ENCODE data around the gene CLSTN2. TPM values are rescaled to one million over a fixed set of nuclear protein-coding genes. Genes with fewer than 3 reads are reported as not detected.

CLSTN2 gene
- polyA plus RNA-seq, 3 donors, result not detected

DNA sequence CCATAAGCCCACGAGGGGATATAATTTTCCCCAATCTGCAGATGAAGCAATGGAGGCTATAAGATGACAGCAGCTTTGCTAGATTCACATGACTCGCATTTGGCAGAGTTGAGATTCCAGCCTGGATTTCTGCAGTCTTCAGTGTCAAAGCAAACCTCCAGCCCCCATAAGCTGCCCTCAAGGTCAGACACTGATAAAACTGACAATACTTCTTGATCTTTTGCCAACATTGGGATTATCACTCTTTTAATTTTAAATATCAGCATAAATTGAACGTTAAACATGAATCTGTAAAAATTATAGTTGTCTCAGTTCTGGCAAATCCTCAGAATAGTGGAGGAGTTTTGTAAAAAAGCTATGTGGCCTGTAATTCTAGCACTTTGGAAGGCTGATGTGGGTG lies 508.8 kb downstream of the CLSTN2 start:
- 70% methylated on average over 2 of the region's 3 CpGs for WGBS (ENCODE audit: insufficient coverage)
- Histone ChIP-seq H3K27me3 (ENCODE audit: control insufficient read depth in 2 of 2, insufficient read depth in 2 of 2, low read length in 2 of 2) (no peaks in the 10 kb centered on the region), H3K9ac (ENCODE audit: insufficient read depth, low read length, poor library complexity, severe bottlenecking) (no peak overlapping the region), H3K9me3 (replicated peaks in 1 of 2; ENCODE audit: control insufficient read depth in 1 of 2, insufficient read depth in 1 of 2, low read length in 2 of 2) (no peaks in the 10 kb centered on the region), H3K4me3 (replicated peaks in 1 of 3; ENCODE audit: low read depth in 2 of 3, low read length in 3 of 3) (no peak overlapping the region), H3K4me2 (replicated peaks; ENCODE audit: extremely low read depth, low read length, poor library complexity, severe bottlenecking) (no peak overlapping the region), H2AFZ (ENCODE audit: insufficient read depth, low read depth, low read length, poor library complexity, severe bottlenecking) (no peak overlapping the region), H3K79me2 (ENCODE audit: insufficient read depth, low read length) (no peaks in the 10 kb centered on the region), H3K4me1 (ENCODE audit: control insufficient read depth in 1 of 2, insufficient read depth in 2 of 2, low read length in 2 of 2) (no peaks in the 10 kb centered on the region), H4K20me1 (ENCODE audit: insufficient read depth, low read length) (no peaks in the 10 kb centered on the region), H3K36me3 (replicated peaks in 1 of 2; ENCODE audit: control insufficient read depth in 1 of 2, insufficient read depth in 2 of 2, low read length in 2 of 2) (no peaks in the 10 kb centered on the region), H3K27ac (ENCODE audit: low read depth in 1 of 2, low read length in 2 of 2) (no peak overlapping the region)
- no peaks in the 10 kb centered on the region for H3K4me1 Mint-ChIP-seq
- TF ChIP-seq, protein P1, sequence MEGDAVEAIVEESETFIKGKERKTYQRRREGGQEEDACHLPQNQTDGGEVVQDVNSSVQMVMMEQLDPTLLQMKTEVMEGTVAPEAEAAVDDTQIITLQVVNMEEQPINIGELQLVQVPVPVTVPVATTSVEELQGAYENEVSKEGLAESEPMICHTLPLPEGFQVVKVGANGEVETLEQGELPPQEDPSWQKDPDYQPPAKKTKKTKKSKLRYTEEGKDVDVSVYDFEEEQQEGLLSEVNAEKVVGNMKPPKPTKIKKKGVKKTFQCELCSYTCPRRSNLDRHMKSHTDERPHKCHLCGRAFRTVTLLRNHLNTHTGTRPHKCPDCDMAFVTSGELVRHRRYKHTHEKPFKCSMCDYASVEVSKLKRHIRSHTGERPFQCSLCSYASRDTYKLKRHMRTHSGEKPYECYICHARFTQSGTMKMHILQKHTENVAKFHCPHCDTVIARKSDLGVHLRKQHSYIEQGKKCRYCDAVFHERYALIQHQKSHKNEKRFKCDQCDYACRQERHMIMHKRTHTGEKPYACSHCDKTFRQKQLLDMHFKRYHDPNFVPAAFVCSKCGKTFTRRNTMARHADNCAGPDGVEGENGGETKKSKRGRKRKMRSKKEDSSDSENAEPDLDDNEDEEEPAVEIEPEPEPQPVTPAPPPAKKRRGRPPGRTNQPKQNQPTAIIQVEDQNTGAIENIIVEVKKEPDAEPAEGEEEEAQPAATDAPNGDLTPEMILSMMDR (IDR thresholded peaks at IDR 0.05), result no peak
- intact Hi-C loops (cut with micrococcal nuclease), result no loop called here
- peaks cover 0 to 4% (median 1%) of the 10 kb centered on the region in 7 donors for H3K9me3 Mint-ChIP-seq
- H3K27ac Mint-ChIP-seq, result no peak overlapping the region
- H3K4me3 Mint-ChIP-seq, result peak overlapping the region in 1 of 2 donors; percentile 28
- no peak for DNase-seq
- H3K36me3 Mint-ChIP-seq, result no peaks in the 10 kb centered on the region
- peaks cover 2 to 3% (median 2%) of the 10 kb centered on the region in 3 donors for H3K27me3 Mint-ChIP-seq (ENCODE audit: low read depth in 3 of 3)

DNA sequence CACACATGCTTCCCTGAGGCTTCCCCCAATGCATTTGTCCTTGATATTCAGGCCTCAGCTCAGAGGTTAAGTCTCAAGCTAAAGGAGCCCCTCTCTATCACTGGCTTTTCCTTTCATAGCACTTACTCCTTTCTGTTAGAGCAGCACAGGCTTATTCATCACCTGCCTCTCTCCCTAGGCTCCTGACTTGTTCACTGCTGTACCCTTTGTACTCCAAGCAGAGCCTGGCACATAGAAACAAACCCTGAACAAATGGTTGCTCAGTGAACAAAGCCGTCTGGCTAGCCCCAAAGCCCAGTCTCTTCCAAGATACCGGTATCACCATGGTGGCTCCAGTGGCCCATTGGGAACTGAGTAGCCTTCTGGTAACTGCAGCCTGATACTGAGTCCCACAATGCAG lies 511.7 kb downstream of the CLSTN2 start:
- no peak overlapping the region for H3K4me3 Mint-ChIP-seq
- intact Hi-C loops (cut with micrococcal nuclease), result no loop called here
- TF ChIP-seq, protein P1 (IDR thresholded peaks at IDR 0.05), result no peak
- peaks cover 0 to 4% (median 3%) of the 10 kb centered on the region in 7 donors for H3K9me3 Mint-ChIP-seq
- H3K36me3 Mint-ChIP-seq, result no peaks in the 10 kb centered on the region
- Histone ChIP-seq H3K36me3 (replicated peaks in 1 of 2; ENCODE audit: control insufficient read depth in 1 of 2, insufficient read depth in 2 of 2, low read length in 2 of 2) (no peaks in the 10 kb centered on the region), H3K4me3 (replicated peaks in 1 of 3; ENCODE audit: low read depth in 2 of 3, low read length in 3 of 3) (no peak overlapping the region), H3K4me1 (ENCODE audit: control insufficient read depth in 1 of 2, insufficient read depth in 2 of 2, low read length in 2 of 2) (no peaks in the 10 kb centered on the region), H3K27ac (ENCODE audit: low read depth in 1 of 2, low read length in 2 of 2) (no peak overlapping the region), H4K20me1 (ENCODE audit: insufficient read depth, low read length) (no peaks in the 10 kb centered on the region), H3K4me2 (replicated peaks; ENCODE audit: extremely low read depth, low read length, poor library complexity, severe bottlenecking) (no peak overlapping the region), H3K79me2 (ENCODE audit: insufficient read depth, low read length) (no peaks in the 10 kb centered on the region), H3K9me3 (replicated peaks in 1 of 2; ENCODE audit: control insufficient read depth in 1 of 2, insufficient read depth in 1 of 2, low read length in 2 of 2) (no peaks in the 10 kb centered on the region), H2AFZ (ENCODE audit: insufficient read depth, low read depth, low read length, poor library complexity, severe bottlenecking) (no peak overlapping the region), H3K9ac (ENCODE audit: insufficient read depth, low read length, poor library complexity, severe bottlenecking) (no peak overlapping the region), H3K27me3 (ENCODE audit: control insufficient read depth in 2 of 2, insufficient read depth in 2 of 2, low read length in 2 of 2) (no peaks in the 10 kb centered on the region)
- no peak for DNase-seq
- no peaks in the 10 kb centered on the region for H3K4me1 Mint-ChIP-seq
- peaks cover 2 to 5% (median 3%) of the 10 kb centered on the region in 3 donors for H3K27me3 Mint-ChIP-seq (ENCODE audit: low read depth in 3 of 3)
- WGBS (ENCODE audit: insufficient coverage), result 82% methylated on average over 2 of the region's 2 CpGs
- H3K27ac Mint-ChIP-seq, result no peak overlapping the region
